ENCODE results near the gene ARPP19.
"Not testable (repeated sequence)": the region's sequence is repeated elsewhere in the genome, so short reads cannot be mapped to it uniquely, and the experiment has no call there.

ARPP19 gene

DNA sequence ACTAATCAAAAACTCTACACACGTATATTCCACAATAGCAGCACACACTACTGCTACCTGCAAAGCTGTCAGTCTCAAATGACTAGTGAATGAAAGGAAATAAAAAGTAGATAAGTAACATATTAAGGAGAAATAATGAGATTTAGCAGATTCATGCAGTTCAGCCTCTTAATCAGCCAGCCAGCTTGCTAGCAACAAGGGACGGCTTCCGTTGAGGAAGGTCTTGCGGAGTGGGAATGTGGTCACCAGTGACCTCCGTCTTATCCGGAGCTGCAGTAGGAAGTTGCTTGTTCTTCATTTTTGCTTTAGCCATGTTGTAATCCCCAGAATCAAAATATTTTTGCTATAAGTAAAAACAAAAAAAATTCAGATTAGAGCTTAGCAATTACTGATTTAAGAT lies 17.1 kb downstream of the ARPP19 start:
- DNase-seq (ENCODE audit: low read depth in 2 of 2): no peak

- not testable (repeated sequence) for DNase-seq (ENCODE audit: low read depth in 2 of 2)
Measured at GRCh38 chr15:52551186-52551585, 17.6 kb downstream of the ARPP19 start.

DNA sequence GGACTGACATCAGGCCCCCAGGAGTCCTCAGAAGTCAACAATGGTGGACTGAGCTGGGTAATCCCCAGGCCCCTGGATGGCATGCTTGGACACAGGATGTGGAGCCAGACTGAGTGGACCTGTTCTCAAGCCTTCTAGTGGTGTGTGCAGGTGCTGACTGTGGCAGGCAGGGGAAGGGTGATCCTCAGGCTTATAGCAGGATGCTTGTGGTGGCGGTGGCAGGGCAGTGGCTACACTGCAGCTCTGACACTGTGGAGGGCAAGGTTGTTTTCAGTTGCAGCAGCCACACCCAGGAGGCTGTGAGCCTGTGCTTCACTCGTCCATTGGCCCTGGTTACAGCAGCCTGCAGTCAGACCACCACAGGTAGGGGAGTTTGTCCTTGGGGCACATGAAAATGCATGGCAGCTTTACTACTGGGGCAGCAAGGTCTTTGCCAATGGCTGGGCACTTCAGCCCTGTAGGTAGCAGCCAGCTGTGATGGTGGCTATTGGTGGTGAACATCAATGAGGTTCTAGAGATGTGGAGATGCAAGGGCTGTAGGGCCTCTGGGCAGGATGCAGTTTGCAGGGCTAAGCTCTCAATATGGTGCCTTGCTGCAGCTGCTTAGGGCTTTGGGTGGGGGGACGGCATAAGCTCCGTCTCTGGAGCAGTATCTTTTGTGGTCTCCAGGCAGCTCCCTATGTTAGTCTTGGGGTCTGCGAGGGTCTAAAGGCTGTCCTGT lies 22.6 kb downstream of the ARPP19 start:
- DNase-seq (ENCODE audit: low read depth in 2 of 2): no peak

- DNase-seq (ENCODE audit: low read depth in 2 of 2): no peak
Measured at GRCh38 chr15:52540374-52541012, 28.3 kb downstream of the ARPP19 start.

DNA sequence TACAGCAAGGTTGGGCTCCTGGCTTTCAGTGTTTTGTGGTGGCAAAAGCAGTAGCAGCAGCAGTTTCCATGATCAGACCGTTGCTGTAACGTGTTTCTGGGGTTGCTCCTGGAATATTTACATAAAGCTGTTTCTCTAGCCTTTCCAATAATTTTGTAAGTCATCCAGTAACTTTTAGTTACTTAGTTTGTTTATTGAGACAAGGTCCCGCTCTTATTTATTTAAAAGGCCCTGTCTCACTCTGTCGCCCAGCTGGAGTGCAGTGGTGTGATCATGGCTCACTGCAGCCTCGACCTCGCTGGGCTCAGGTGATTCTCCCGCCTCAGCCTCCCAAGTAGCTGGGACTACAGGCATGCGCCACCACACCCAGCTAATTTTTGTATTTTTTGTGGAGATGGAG lies 31.4 kb downstream of the ARPP19 start:
- DNase-seq (ENCODE audit: low read depth in 2 of 2): no peak

DNA sequence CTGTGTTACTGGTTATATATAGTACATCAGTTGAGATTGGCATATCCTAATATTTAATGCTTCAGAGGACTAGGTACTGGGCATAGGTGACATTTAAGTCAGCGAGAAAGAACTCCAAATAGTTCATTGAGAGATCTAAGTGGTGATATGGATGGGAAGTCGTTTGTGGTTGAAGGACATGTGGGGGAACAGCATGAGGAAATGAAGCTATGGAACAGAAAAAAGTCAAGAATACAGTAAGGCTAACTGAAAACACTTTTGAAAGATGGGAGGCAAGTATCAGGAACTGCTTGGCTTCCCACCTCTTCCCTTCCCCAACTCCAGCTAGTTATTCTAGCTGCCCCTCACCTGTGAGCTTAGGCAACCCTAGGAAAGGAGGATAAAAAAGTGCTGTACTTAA lies 36.4 kb downstream of the ARPP19 start:
- DNase-seq (ENCODE audit: low read depth in 2 of 2): no peak

GRCh38 chr15:52529940-52530339 lies 38.9 kb downstream of the ARPP19 start:
- DNase-seq (ENCODE audit: low read depth in 2 of 2): no peak

DNA sequence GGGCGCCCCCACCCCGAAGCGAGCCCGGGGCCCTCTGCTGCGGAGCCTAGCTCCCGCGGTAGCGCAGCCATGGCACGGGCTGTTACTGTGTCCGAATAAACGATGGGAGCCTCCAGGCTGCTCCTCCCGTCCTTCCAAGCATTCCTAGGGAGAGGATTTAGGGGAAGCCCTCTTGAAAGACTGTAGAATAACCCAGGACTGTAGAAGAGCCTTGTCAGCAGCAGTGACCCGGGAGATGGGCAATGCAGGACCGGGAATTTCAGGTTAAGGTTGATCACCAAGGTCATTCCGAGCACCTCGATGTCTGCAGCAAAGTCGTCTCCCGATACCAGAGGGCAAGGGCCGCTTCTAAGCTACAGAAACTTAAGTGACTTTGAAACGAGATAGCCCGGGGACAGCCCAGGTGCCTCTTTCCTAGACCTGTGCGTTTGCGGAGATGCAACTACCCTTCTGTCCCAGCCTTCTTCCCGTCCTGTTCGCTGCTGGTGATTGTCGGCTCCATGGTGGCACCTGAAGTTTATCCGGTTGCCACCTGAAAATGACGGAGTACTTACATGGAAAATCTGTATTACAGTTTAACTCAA lies 39.4 kb downstream of the ARPP19 start:
- DNase-seq (ENCODE audit: low read depth in 2 of 2): no peak

DNA sequence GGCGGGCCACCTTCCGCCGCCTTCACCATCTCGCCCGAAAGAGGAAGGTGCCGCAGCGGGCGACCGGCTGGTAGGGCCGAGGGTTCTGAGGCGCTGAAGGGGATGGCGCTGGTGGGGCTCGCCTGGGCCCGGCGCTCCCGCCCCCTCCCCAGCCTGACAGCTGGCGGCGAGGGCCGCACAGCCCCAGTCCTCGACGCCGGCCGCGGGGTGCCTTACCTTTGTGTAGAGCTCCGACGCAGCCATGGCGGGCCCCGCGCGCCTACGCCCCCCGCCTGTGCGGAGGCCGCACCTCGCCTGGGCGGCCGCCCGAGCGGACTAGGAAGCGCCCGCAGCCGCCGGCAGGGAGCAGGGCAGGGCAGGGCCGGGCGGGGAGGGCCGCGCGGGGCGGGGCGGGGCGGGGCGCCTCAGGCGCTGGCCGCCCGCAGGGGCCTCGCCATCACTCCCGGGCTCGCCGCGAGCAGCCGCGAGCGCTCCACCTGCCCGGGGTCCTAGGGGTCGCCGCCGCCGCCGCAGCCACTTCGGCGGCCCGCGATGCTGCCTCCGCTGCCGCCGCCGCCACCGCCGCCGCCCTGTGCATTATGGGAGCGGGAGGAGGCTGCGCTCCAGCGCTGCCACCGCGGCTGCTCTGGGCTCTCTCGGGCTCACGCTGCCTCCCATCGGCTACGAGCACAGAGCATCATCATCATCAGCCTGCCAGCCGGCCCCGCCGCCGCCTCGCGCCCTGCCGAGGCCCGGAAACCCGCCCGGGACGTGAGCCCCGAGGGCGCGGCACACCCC lies 40.1 kb downstream of the ARPP19 start, which contains the start of gene MYO5A:
Gene MYO5A (minus strand): TSS at position 317 of the 777 bp plus-strand sequence. CDS start 74 bp downstream, at position 243.
- DNase-seq (ENCODE audit: low read depth in 2 of 2): peak; percentile 52 to 70

- DNase-seq (ENCODE audit: low read depth in 2 of 2): peak in 1 of 2 donors; percentile 25
Measured at GRCh38 chr15:52527911-52528563, 40.8 kb downstream of the ARPP19 start.

DNA sequence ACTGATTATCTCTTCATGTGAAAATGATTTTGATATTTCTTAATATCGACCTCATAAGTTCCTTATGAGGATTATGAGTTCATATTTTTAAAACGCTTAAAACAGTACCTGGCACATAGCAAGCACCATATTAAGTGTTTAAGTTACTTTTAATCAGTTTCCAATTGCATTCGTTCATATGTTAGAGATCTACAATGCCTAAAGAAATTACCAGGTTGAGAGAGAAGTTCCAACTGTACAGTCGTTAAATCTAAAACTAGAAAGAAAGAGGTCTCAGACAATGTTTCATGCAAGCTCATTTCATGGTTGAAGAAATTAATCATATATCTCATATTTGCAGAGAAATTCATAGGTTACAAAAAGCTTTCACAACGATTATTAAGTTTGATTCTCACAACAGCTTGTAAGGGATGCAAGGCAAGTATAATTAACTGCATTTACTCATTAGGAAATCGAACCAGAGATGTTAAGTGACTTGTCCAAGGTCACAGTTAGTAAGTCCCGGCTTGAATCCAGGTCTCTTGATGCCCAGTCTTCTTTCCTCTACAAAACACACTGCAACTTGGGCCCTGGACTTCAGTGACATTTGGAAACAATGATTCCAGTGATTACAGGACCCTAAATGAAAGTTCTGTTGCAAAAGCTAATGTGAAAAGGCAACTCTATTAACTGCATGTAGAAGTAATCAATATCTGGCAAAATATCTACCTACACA lies 41.5 kb downstream of the ARPP19 start:
- DNase-seq (ENCODE audit: low read depth in 2 of 2): no peak

DNA sequence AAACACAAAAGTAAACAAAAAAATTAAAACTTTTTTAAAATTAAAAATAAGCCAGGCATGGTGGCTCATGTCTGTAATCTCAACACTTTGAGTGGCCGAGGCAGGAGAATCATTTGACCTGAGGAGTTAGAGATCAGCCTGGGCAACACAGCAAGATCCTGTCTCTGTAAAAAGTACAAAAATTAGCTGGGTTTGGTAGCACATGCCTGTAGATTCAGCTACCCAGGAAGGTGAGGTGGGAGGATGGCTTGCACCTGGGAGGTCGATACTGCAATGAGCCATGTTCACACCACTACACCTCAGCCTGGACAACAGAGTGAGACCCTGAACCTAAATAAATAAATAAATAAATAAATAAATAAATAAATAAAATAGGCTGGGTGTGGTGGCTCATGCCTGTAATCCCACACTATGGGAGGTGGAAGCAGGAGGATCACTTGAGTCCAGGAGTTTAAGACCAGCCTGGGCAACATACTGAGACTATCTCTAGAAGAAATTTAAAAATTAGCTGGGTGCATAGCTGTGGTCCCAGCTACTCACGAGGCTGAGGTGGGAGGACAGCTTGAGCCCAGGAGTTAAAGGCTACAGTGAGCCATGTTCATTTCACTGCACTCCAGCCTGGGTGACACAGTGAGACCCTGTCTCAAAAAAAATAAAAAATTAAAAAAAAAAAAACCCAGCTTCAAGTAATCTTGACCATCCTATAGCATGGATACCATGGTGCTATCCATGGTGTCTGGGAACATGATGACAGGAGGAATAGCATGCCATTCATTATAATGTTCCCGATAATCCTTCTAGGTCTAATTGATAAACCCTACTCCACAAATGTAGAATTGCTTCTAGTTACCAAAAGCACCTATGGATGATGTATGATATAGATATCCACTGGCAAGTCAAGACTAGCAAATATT lies 44.4 kb downstream of the ARPP19 start:
- DNase-seq (ENCODE audit: low read depth in 2 of 2): no peak

- no peak for DNase-seq (ENCODE audit: low read depth in 2 of 2)
Measured at GRCh38 chr15:52523647-52524046, 45.2 kb downstream of the ARPP19 start.

GRCh38 chr15:52523192-52523591 lies 45.6 kb downstream of the ARPP19 start:
- no peak for DNase-seq (ENCODE audit: low read depth in 2 of 2)

GRCh38 chr15:52521682-52522081 lies 47.1 kb downstream of the ARPP19 start:
- no peak for DNase-seq (ENCODE audit: low read depth in 2 of 2)

DNA sequence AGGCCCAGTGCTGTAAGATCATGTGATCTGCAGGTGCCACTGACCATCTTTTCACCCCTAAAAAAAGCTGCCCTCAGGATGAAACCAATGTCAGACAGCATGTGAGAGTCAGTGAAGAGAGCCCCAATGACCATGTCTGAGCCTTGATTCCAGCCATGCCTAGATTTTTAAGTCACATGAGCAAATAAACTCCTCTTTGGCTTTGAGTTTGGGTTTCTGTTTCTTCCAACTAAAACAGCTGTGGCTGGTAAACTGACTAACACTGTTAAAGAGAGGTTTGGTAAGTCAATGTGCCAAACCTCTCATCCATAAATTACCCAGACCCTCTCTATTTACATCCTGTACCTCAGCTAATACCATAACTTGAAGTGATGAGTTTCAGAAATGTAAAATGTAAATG lies 48.4 kb downstream of the ARPP19 start:
- DNase-seq (ENCODE audit: low read depth in 2 of 2): no peak

DNA sequence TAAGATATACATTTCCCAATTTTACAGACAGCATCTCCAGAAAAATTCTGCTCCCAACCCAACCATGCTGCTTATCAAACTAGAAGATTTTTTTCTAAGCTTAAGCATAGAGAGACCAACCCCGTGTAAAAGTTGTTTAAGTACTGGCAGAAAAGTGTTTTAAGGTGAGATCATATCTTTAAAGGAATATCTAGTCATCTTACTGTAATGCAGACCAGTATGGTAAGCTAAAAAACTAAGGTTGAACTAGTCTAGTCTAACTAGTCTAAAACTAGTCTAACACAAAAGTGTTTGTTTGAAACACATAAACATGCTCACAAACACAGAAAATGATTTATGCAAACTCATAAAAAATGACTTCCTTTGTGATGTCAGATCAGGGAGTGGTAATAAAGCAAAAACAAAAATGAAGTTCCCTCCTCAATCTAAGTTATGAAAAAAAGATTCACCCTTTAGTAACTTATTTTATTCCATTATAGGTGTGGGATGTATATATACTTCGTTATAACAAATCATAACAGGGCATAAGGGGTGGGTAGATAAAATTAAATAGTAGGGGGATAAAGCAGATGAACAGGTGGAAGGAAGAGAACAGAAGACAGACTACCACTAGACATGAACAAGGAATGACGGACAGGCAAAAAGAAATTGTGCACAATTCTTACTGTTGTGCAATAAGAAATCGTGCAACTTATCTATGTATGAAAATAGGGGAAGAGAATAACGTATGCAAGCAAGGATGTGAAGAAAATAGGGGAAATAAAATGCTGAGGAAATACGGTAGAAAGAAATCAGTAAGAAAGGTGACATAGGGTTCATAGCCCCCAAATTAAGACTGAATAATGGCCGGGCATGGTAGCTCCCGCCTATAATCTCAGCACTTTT lies 50.1 kb downstream of the ARPP19 start:
- no peak for DNase-seq (ENCODE audit: low read depth in 2 of 2)

- no peak for DNase-seq (ENCODE audit: low read depth in 2 of 2)
Measured at GRCh38 chr15:52517014-52517413, 51.8 kb downstream of the ARPP19 start.

DNA sequence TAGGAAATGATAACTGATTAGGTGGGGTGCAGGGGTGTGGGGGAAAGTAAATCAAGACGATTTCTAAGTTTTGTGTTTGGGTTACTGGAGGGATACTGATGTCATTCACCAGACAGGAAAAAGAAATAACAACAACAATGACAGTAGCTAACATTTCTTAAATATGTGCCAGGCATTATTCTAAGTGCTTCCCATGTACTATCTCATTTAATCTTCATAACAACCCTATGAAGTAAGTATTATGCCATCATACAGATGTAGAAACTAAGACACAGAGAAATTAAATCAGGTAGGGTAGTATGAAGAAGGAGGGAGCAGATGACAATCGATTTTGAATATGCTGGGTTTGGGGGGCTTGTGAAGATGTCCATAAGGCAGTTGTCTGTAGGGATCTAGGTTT lies 53.5 kb downstream of the ARPP19 start:
- no peak for DNase-seq (ENCODE audit: low read depth in 2 of 2)
